MM.1S (cell line): ENCODE measurements around the gene RERE.

Experiments used
- CTCF ChIP-seq: fragments of 300-600 bp; sonication (generic); IDR thresholded peaks from 2 replicates; pipeline ENCODE4 v1.5.1; 2016; ENCODE audit warnings: antibody characterized with exemption, low read length, mixed read lengths
- EZH2 ChIP-seq: fragments of 300-600 bp; sonication (generic); optimal IDR thresholded peaks from 2 replicates; pipeline ENCODE3; 2017; ENCODE audit warnings: low read depth, mild to moderate bottlenecking, antibody characterized with exemption, low read length, mixed read lengths
- EZH2phosphoT487 ChIP-seq: fragments of 300-600 bp; sonication (generic); IDR thresholded peaks from 2 replicates; pipeline ENCODE4 v1.6.1; 2018; ENCODE audit warnings: antibody characterized with exemption, low read length

- no peak for TF ChIP-seq CTCF
- TF ChIP-seq EZH2: no peak
- no peak for TF ChIP-seq EZH2phosphoT487
Measured at GRCh38 chr1:8333246-8333987, 484.0 kb downstream of the RERE start.
